Embryonic facial prominence (tissue), 1 donor: ENCODE measurements around the gene MMP13.

Experiments used
- DNase-seq: peaks from one replicate; pipeline ENCODE4 v3.0.0-alpha.2; 2016; ENCODE audit errors: extremely low spot score

MMP13 gene

DNA sequence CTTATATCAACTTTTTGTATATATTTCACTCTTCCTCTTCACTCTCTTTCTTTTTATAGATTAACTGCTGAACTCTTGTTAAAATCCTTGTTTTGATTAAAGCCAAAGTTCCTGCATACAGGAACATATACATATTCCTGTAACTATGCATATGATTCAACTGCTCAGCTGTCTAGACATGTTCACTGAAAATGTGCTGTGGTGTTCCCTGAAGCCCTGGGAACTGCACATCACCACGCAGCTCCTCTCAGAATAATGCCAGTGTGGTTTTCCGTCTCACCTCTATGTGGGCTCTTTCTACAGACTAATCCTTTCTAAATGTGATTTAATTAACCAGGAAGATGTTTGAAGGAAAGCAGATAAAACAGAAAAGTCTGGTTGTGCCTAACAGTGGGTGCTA lies 55.2 kb downstream of the MMP13 start:
- no peak for DNase-seq
